ENCODE data around the gene ANKRD16.
"Not testable (repeated sequence)": the region's sequence is repeated elsewhere in the genome, so short reads cannot be mapped to it uniquely, and the experiment has no call there.

The ANKRD16 gene

DNA sequence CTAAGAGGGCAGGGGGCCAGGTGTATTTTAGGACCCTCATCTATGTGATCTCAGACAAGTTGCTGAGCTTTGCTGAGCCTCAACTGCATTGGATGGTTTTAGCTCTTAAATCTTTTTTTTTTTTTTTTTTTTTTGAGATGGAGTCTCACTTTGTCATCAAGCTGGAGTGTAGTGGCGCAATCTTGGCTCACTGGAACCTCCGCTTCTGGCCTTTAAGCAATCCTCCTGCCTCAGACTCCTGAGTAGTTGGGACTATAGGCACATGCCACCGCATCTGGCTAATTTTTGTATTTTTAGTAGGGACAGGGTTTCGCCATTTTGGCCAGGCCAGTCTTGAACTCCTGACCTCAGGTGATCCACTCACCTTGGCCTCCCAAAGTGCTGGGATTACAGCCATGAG, 43.0 kb downstream of the ANKRD16 start:
- not testable (repeated sequence) for H3K4me3 ChIP-seq (ENCODE audit: low read length); H3K4me1 ChIP-seq (ENCODE audit: control insufficient read depth, low read depth, low read length); H3K27me3 ChIP-seq (ENCODE audit: control insufficient read depth, insufficient read depth, low read length); H3K9ac ChIP-seq (ENCODE audit: low read length); H3K36me3 ChIP-seq (ENCODE audit: control insufficient read depth, low read depth, low read length); H3K27ac ChIP-seq (ENCODE audit: low read length); H3K9me3 ChIP-seq (ENCODE audit: control insufficient read depth, low read depth, low read length)

DNA sequence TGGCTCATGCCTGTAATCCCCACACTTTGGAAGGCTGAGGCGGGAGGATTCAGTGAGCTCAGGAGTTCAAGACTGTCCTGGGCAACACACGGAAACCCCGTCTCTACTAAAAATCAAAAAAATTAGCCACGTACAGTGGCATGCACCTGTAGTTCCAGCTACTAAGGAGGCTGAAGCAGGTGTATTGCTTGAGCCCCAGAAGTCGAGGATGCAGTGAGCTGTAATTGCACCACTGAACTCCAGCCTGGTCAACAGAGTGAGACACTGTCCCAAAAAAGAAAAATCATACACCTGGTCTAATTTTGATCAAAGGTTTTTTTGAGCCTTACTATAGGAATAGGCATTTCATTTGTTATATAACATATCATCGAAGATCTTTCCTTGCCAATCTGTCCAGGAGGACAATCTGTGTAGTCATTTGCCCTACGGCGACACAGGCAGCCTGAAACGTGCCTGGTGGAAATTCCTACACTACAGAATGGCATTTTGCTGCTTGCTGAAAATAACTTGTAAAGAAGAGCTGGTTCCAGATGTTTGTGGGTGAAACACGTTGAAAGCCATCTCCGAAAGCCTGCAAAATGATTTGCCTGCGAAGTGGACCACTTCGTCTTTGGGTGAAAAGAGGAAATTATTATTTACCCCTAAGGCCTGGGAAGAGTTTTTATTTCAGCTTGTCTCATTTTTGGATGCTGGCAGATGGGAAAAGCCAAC, 45.2 kb downstream of the ANKRD16 start:
- no peak overlapping the region for H3K27ac ChIP-seq (ENCODE audit: low read length)
- no peaks in the 10 kb centered on the region for H3K9me3 ChIP-seq (ENCODE audit: control insufficient read depth, low read depth, low read length)
- no peak overlapping the region for H3K9ac ChIP-seq (ENCODE audit: low read length)
- no peaks in the 10 kb centered on the region for H3K27me3 ChIP-seq (ENCODE audit: control insufficient read depth, insufficient read depth, low read length)
- peaks cover 6% of the 10 kb centered on the region for H3K4me1 ChIP-seq (ENCODE audit: control insufficient read depth, low read depth, low read length)
- H3K36me3 ChIP-seq (ENCODE audit: control insufficient read depth, low read depth, low read length): no peaks in the 10 kb centered on the region
- no peak overlapping the region for H3K4me3 ChIP-seq (ENCODE audit: low read length)

DNA sequence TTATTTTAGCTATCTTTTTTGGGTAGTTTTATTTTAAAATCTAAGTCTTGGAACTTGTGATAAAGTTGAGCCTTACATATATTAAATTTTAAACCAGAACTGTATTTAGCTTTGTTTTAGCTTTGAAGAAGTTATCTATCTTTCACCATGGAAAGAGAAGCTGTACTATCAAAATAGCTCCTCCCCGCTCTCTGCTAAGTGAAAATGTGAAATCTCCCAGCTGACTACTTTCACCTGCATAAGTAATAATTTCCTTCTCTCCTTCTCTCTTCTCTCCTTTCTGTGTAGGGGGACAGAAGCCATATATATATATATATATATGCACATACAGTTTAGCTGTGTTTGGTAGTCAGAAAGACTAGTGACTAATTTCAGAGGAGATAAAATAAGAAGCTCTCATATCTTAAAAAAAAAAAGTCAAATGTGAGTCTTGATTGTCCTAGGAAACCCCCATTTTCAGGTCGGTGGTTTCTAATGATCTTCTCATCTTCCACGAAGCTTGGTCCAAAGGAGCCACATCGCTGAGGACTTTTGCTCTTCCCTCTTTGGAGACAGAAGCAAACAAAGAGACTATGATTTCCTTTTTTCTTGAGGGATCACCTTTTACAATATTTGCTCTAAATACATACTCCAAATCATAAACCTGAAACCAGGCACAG, 45.9 kb downstream of the ANKRD16 start:
- H3K27me3 ChIP-seq (ENCODE audit: control insufficient read depth, insufficient read depth, low read length): no peaks in the 10 kb centered on the region
- H3K9ac ChIP-seq (ENCODE audit: low read length): no peak overlapping the region
- H3K27ac ChIP-seq (ENCODE audit: low read length): no peak overlapping the region
- no peak overlapping the region for H3K4me3 ChIP-seq (ENCODE audit: low read length)
- H3K9me3 ChIP-seq (ENCODE audit: control insufficient read depth, low read depth, low read length): no peaks in the 10 kb centered on the region
- H3K36me3 ChIP-seq (ENCODE audit: control insufficient read depth, low read depth, low read length): no peaks in the 10 kb centered on the region
- peaks cover 6% of the 10 kb centered on the region for H3K4me1 ChIP-seq (ENCODE audit: control insufficient read depth, low read depth, low read length)

DNA sequence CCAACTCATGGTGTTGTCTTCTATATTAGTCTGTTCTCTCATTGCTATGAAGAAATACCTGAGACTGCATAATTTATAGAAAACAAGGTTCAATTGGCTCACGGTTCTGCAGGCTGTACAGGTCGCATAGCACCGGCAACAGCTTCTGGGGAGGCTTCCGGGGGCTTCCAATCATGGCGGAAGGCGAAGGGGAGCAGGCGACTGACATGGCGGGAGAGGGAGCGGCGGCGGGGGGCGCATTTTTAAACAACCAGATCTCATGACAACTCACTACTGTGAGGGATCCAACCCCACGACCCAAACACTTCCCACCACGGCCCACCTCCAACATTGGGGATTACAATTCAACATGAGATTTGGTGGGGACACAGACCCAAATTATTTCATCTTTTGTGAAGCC, 47.7 kb downstream of the ANKRD16 start:
- Histone ChIP-seq H3K27ac (ENCODE audit: low read length) (no peak overlapping the region), H3K4me1 (ENCODE audit: control insufficient read depth, low read depth, low read length) (peaks cover 6% of the 10 kb centered on the region), H3K4me3 (ENCODE audit: low read length) (no peak overlapping the region), H3K9me3 (ENCODE audit: control insufficient read depth, low read depth, low read length) (no peaks in the 10 kb centered on the region), H3K9ac (ENCODE audit: low read length) (no peak overlapping the region), H3K27me3 (ENCODE audit: control insufficient read depth, insufficient read depth, low read length) (no peaks in the 10 kb centered on the region), H3K36me3 (ENCODE audit: control insufficient read depth, low read depth, low read length) (no peaks in the 10 kb centered on the region)

DNA sequence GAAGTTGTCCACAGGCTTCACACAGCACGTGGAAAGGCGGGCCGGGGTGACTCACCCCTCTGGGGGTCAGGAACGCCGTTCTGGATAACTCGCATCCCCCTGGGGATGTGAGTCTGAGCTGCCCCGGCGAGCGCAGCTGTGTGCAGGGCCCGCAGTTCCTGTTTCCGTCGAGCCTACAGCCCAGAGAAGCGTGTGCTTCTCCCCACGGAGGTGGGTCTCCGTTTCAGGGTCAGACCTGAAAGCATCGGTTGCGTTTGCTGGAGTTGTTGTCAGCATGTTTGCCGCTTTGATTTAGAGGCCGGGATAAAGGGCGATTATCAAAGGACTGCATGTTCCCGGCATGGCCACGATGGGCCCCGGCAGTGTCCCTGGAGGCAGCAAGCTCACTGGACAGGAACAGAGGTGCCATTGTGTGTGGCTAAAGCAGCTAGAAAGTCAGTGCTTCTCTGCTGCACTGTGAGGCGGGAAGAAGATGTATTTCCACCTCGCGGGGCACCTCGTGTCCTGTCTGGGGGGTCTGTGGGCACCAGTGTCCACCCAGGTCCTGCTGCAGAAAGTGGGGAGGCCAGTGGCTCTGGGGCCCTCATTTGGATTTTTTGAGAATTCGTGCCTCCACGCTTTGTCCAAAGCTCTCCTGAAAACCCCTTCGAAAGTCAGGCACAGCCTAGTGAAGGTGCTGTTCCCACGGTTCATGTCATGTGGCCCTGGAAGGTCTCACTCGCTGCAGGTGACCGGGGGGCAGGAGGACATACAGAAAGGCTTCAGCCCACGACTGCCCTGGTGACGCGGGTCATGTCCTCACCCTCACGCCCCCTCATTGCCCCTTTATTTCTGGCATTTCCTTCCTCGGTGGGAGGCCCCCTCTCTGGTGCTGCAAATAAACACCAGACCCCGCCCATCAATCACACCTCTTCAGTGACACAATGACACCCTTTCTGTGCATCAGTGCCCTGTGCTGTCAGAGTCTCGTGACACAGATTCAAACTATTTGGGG, 49.1 kb downstream of the ANKRD16 start:
- H3K27me3 ChIP-seq (ENCODE audit: control insufficient read depth, insufficient read depth, low read length): no peaks in the 10 kb centered on the region
- no peak overlapping the region for H3K4me3 ChIP-seq (ENCODE audit: low read length)
- no peaks in the 10 kb centered on the region for H3K9me3 ChIP-seq (ENCODE audit: control insufficient read depth, low read depth, low read length)
- H3K9ac ChIP-seq (ENCODE audit: low read length): no peak overlapping the region
- no peak overlapping the region for H3K27ac ChIP-seq (ENCODE audit: low read length)
- no peaks in the 10 kb centered on the region for H3K36me3 ChIP-seq (ENCODE audit: control insufficient read depth, low read depth, low read length)
- H3K4me1 ChIP-seq (ENCODE audit: control insufficient read depth, low read depth, low read length): peaks cover 6% of the 10 kb centered on the region

DNA sequence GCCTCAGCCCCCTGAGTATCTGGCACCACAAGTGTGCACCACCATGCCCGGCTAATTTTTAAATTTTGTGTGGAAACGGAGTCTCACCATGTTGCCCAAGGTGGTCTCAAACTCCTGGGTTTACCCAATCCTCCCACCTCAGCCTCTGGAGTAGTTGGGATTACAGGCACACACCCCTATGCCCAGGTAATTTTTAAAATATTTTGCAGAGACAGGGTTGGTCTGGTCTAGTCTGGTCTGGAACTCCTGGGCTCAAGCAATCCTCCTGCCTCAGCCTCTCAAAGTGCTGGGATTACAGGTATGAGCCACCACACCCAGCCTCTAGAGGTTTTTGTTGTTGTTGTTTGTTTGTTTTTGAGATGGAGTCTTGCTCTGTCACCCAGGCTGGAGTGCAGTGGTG, 53.5 kb downstream of the ANKRD16 start:
- not testable (repeated sequence) for H3K27me3 ChIP-seq (ENCODE audit: control insufficient read depth, insufficient read depth, low read length); H3K27ac ChIP-seq (ENCODE audit: low read length); H3K9ac ChIP-seq (ENCODE audit: low read length); H3K36me3 ChIP-seq (ENCODE audit: control insufficient read depth, low read depth, low read length); H3K9me3 ChIP-seq (ENCODE audit: control insufficient read depth, low read depth, low read length); H3K4me1 ChIP-seq (ENCODE audit: control insufficient read depth, low read depth, low read length); H3K4me3 ChIP-seq (ENCODE audit: low read length)

DNA sequence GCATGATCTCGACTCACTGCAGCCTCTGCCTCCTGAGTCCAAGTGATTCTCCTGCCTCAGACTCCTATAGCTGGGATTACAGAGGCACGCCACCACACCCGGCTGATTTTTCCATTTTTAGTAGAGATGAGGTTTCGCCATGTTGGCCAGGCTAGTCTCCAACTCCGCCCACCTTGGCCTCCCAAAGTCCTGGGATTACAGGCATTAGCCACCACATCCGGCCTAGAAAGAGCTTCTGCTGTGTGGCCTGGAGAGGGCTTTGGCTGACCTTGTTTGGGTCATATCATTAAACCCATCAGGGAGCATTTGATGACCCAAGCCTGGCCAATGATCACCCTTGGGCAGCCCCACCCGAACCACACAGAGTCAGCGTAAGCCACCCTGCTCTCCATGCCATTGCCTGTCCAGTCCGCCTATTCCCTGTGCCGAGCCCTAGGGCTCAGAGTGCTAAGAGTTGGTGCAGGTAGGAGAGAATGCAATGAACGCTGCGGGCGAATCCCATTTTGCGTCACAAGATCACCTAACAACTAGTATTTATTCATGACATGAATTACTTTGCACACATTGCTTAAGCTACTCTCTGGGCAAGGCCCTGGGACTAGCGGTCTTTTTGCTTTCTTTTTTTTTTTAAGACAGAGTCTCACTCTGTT, 54.1 kb downstream of the ANKRD16 start:
- no peaks in the 10 kb centered on the region for H3K36me3 ChIP-seq (ENCODE audit: control insufficient read depth, low read depth, low read length)
- H3K27me3 ChIP-seq (ENCODE audit: control insufficient read depth, insufficient read depth, low read length): no peaks in the 10 kb centered on the region
- peaks cover 3% of the 10 kb centered on the region for H3K4me1 ChIP-seq (ENCODE audit: control insufficient read depth, low read depth, low read length)
- H3K9me3 ChIP-seq (ENCODE audit: control insufficient read depth, low read depth, low read length): no peaks in the 10 kb centered on the region
- H3K27ac ChIP-seq (ENCODE audit: low read length): no peak overlapping the region
- H3K9ac ChIP-seq (ENCODE audit: low read length): no peak overlapping the region
- H3K4me3 ChIP-seq (ENCODE audit: low read length): no peak overlapping the region

DNA sequence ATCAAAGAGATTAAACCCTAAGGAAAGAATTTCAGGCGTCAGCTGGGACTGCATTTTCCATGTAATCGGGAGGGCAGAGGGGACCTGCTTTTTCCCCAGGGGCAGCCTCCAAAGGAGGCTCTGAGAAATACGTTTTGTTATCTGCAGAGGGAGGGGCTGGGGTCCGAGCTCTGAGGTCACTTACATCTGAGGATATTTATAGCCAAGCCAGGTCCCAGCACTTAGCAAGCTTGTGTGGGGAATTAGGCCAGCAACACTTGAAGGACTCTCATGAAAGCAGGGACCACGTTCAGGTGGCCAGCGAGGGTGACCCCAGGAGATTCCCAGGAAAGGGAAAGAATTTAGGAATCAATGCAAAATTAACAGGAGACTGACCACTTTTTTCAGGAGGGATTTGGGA, 55.9 kb downstream of the ANKRD16 start:
- H3K4me1 ChIP-seq (ENCODE audit: control insufficient read depth, low read depth, low read length): no peaks in the 10 kb centered on the region
- H3K4me3 ChIP-seq (ENCODE audit: low read length): no peak overlapping the region
- no peaks in the 10 kb centered on the region for H3K27me3 ChIP-seq (ENCODE audit: control insufficient read depth, insufficient read depth, low read length)
- H3K9ac ChIP-seq (ENCODE audit: low read length): no peak overlapping the region
- H3K36me3 ChIP-seq (ENCODE audit: control insufficient read depth, low read depth, low read length): no peaks in the 10 kb centered on the region
- no peaks in the 10 kb centered on the region for H3K9me3 ChIP-seq (ENCODE audit: control insufficient read depth, low read depth, low read length)
- H3K27ac ChIP-seq (ENCODE audit: low read length): no peak overlapping the region

DNA sequence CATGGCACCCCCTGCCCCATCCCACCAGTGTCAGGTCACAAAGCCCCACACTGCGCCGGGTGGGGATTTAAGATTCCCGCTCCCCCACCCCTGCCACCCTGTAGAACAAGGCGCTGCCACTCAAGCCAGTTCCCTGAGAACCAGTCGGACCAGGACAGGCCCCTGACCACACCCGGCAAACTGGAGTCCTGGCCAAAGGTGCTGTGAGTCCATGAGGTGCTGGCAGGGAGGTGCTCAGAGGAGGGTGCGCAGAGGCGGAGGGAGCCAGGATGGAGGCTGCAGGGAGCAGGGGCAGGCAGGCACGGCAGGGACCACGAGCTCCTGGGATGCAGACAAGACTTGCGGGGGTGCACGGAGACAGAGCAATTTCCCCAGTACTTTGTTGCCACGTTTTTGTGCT, 56.7 kb downstream of the ANKRD16 start:
- H3K27me3 ChIP-seq (ENCODE audit: control insufficient read depth, insufficient read depth, low read length): no peaks in the 10 kb centered on the region
- no peaks in the 10 kb centered on the region for H3K4me1 ChIP-seq (ENCODE audit: control insufficient read depth, low read depth, low read length)
- H3K9me3 ChIP-seq (ENCODE audit: control insufficient read depth, low read depth, low read length): no peaks in the 10 kb centered on the region
- H3K9ac ChIP-seq (ENCODE audit: low read length): no peak overlapping the region
- H3K4me3 ChIP-seq (ENCODE audit: low read length): no peak overlapping the region
- no peak overlapping the region for H3K27ac ChIP-seq (ENCODE audit: low read length)
- H3K36me3 ChIP-seq (ENCODE audit: control insufficient read depth, low read depth, low read length): no peaks in the 10 kb centered on the region

DNA sequence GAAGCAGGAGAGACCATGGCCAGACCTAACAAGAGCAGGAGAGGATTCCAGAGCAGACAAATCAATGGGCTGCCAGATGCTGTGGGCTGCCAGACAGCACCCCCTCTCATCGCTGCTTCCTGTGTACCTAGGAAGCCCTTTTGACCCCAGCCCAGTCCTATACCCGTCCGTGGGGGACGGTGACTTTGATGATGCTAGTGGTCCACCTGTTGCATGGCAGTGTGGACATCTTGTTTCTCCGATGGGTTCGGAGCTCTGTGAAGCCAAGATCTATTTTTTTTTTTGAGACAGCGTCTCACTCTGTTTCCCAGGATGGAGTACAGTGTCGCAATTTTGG, 58.3 kb downstream of the ANKRD16 start:
- Histone ChIP-seq H3K9me3 (ENCODE audit: control insufficient read depth, low read depth, low read length) (no peaks in the 10 kb centered on the region), H3K4me3 (ENCODE audit: low read length) (no peak overlapping the region), H3K4me1 (ENCODE audit: control insufficient read depth, low read depth, low read length) (no peaks in the 10 kb centered on the region), H3K36me3 (ENCODE audit: control insufficient read depth, low read depth, low read length) (no peaks in the 10 kb centered on the region), H3K27ac (ENCODE audit: low read length) (no peak overlapping the region), H3K9ac (ENCODE audit: low read length) (no peak overlapping the region), H3K27me3 (ENCODE audit: control insufficient read depth, insufficient read depth, low read length) (no peaks in the 10 kb centered on the region)

DNA sequence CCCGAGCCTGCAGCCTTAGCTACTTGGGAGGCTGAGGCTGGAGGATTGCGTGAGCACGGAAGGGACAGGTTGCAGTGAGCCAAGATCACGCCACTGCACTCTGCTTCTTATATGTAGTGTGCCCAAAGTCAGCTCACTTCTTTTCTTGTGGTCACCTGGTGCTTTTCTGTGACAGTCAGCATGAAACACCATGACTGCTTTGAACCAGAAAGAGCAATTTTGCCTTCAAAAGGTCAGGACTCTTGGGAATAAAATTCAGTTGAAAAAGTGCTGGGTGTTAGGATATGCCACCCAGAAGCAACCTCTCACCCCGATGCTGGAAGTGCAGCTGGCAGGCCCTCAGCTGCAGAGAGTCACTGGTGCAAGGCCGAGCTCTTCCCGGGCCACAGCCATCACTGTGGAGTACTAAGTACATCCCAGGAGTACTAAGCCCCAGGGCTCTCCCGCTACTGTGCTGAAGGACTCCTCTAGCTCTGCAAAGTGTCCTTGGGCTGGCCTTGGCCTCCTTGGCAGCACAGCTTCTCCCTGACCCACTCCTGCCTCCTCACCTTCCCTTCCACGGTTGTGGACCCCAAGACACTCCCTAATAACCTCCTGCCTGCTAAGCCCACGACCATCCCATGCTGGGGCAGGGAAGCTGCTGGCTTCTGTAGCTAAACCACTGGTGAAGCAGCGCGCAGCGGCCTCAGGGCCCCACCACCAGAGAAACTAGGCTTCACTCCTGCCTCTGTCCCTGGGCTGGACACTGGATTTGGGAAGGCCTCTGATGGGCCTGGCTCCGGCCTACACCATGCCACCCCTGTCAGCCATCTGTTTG, 58.9 kb downstream of the ANKRD16 start:
- H3K9ac ChIP-seq (ENCODE audit: low read length): no peak overlapping the region
- H3K27ac ChIP-seq (ENCODE audit: low read length): no peak overlapping the region
- H3K36me3 ChIP-seq (ENCODE audit: control insufficient read depth, low read depth, low read length): no peaks in the 10 kb centered on the region
- no peaks in the 10 kb centered on the region for H3K9me3 ChIP-seq (ENCODE audit: control insufficient read depth, low read depth, low read length)
- no peaks in the 10 kb centered on the region for H3K4me1 ChIP-seq (ENCODE audit: control insufficient read depth, low read depth, low read length)
- H3K27me3 ChIP-seq (ENCODE audit: control insufficient read depth, insufficient read depth, low read length): no peaks in the 10 kb centered on the region
- no peak overlapping the region for H3K4me3 ChIP-seq (ENCODE audit: low read length)
